Hematopoietic multipotent progenitor cell (in vitro differentiated cells): Measurements from ENCODE around the gene ABL2. TPM values are rescaled to one million over a fixed set of nuclear protein-coding genes. Genes with fewer than 3 reads are reported as not detected.
"Not testable (repeated sequence)": the region's sequence is repeated elsewhere in the genome, so short reads cannot be mapped to it uniquely, and the experiment has no call there.

Experiments
- DNase-seq, 3 donors: peaks; one replicate each; pipeline ENCODE4 v3.0.0-alpha.2; 2011 to 2015; ENCODE audit warnings: low read depth in 2 of 3, low spot score in 2 of 3
- total RNA-seq: library from RNA; depleted of rRNA; stranded (reverse); fragments of >200 nt; gene quantifications from one replicate; pipeline ENCODE4 v1.2.3, GENCODE V29; 2012

Gene ABL2
- total RNA-seq, 1 donor: 10.2 TPM

- peak in 1 of 3 donors; percentile 26 for DNase-seq
These were observed 54.3 kb downstream of the ABL2 start for GRCh38 chr1:179175011-179175841.

- not testable (repeated sequence) for DNase-seq
These were observed 59.1 kb downstream of the ABL2 start for GRCh38 chr1:179170468-179170770.

- DNase-seq: no peak
These were observed 59.6 kb downstream of the ABL2 start for GRCh38 chr1:179169616-179170467.

GRCh38 chr1:179168536-179168935 is 60.9 kb downstream of the ABL2 start:
- DNase-seq: no peak

- DNase-seq: no peak
These were observed 61.5 kb downstream of the ABL2 start for GRCh38 chr1:179167955-179168354.

- no peak for DNase-seq
These were observed 62.1 kb downstream of the ABL2 start for GRCh38 chr1:179167418-179167777.

GRCh38 chr1:179166663-179167417 is 62.6 kb downstream of the ABL2 start:
- DNase-seq: no peak

GRCh38 chr1:179164494-179164893 is 65.0 kb downstream of the ABL2 start:
- DNase-seq: no peak

- DNase-seq: no peak
These were observed 72.8 kb downstream of the ABL2 start for GRCh38 chr1:179156708-179157107.

- no peak for DNase-seq
These were observed 73.5 kb downstream of the ABL2 start for GRCh38 chr1:179156026-179156425.

GRCh38 chr1:179155615-179156014 is 73.9 kb downstream of the ABL2 start:
- no peak for DNase-seq

GRCh38 chr1:179154437-179154836 is 75.0 kb downstream of the ABL2 start:
- no peak for DNase-seq

GRCh38 chr1:179153217-179153616 is 76.3 kb downstream of the ABL2 start:
- no peak for DNase-seq

GRCh38 chr1:179151908-179152682 is 77.4 kb downstream of the ABL2 start:
- DNase-seq: no peak

GRCh38 chr1:179146911-179147310 is 82.6 kb downstream of the ABL2 start:
- DNase-seq: no peak

GRCh38 chr1:179146476-179146875 is 83.0 kb downstream of the ABL2 start:
- DNase-seq: no peak

- no peak for DNase-seq
These were observed 84.0 kb downstream of the ABL2 start for GRCh38 chr1:179145521-179145920.

- no peak for DNase-seq
These were observed 84.9 kb downstream of the ABL2 start for GRCh38 chr1:179144626-179145025.

- DNase-seq: no peak
These were observed 86.2 kb downstream of the ABL2 start for GRCh38 chr1:179143322-179143721.

GRCh38 chr1:179142889-179143299 is 86.6 kb downstream of the ABL2 start:
- peak in 1 of 3 donors; percentile 36 for DNase-seq
